Erythroblast (primary cell): Measurements from ENCODE around the gene DTNB.

Experiments used
- DNase-seq, 2 experiments: peaks; one replicate each; lab custom pipeline; 2025; lab: John Stamatoyannopoulos, UW
- GATA1 ChIP-seq: IDR thresholded peaks from 2 replicates; pipeline ENCODE4 v1.6.1; 2011; ENCODE audit warnings: low read depth, mild to moderate bottlenecking, control low read depth, low read length, moderate library complexity
- POLR2A ChIP-seq: IDR thresholded peaks from 2 replicates; pipeline ENCODE4 v1.6.1; 2011; ENCODE audit warnings: mild to moderate bottlenecking, low read length

Gene DTNB

DNA sequence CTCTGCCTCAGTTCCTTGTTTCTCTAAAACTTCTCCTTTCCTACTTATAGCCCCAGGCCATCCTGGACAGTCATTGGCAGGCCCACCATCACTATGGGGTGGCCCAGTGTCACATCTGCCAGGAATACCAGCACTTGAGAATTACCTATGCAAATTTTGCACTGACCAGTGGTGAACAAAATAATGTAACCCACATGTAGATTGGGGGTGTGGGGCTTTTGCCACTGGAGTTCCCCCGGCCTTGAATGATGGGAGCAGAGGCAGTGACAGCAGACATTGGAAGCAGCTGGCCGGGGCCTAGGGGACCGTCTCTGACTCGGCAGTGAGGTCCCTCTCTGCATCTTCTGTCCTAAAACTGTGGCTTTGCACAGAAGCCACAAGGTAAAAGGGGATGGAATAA, 306.7 kb downstream of the DTNB start:
- TF ChIP-seq POLR2A (no peak), GATA1 (no peak)
- no peak for DNase-seq

DNA sequence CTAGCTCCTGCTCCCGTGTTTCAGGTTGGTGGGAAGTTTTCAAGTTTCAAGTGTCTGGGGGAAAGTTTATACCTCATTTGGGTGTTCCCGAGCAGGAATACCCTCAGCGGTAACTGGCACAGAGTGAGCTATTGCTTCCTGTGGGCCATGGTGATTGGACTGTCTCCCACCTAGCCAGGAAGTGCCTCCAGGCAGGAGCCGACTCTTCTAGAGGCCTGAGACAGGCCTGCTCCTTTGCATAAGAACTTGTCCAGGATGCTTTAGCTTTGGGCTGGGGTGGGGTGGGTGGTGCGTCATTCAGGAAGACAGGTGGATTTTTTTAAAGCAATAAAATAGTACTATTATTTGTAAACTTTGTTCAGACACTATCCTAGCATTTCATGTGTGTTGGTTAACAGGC, 308.1 kb downstream of the DTNB start:
- TF ChIP-seq POLR2A, result no peak
- TF ChIP-seq GATA1, result no peak
- DNase-seq, result no peak

DNA sequence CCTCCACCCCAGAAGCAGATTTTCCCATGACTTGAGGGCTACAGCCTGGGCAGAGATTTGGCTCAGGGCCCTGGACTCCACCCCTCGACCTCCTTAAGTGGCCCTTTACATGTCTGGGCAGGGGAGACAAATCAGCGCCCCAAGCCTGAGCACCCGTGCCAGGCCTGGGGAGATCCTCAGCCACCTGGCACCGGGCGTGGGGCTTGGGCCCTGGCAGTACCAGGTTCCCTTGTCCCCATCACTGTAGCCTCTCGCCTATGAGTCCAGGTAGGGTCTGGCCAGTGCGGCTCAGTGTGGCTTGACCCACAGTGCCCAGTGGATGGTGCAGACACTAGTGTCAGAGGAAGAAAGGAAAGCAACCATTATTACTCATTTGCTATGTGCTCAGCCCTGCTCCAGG, 309.6 kb downstream of the DTNB start:
- no peak for TF ChIP-seq POLR2A
- no peak for TF ChIP-seq GATA1
- no peak for DNase-seq

DNA sequence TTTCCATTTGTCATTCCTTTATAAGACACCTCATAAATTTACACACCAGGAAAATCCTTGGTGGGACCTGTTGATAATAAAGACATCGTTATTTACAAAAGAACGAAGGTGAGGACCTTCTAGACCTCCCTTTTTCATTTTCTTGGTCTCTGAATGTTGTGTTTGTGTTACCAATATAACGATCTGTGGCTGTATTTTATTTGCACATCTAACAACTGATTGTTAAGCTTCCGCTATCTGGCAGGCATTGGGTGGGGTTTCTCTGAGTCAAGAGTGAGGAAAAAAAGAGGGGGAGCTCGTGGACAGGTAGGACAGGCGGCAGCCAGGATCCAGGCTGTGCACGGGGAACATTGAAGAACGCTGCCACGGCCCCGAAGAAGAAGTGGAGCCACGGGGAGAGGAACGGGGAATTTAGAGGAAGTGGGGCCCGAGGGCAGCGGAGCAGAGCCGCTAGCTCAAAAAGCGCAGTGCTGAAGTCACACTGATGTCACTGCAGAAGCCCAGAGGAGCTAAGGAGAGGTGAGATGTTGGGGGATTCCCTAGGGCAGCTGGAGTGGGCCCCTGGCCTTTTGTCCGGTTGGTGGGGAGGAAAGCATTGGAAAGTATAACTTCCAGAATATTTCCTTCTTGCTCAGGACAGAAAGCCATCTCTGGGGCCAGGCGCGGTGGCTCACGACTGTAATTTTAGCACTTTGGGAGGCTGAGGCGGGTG, 310.8 kb downstream of the DTNB start:
- no peak for TF ChIP-seq GATA1
- TF ChIP-seq POLR2A, result peak; percentile 63
- DNase-seq, result peak; percentile 45 to 65

- peak; percentile 92 to 96 for DNase-seq
- peak; percentile 93 for TF ChIP-seq POLR2A
- no peak for TF ChIP-seq GATA1
Observed at GRCh38 chr2:25362049-25362433, 311.3 kb downstream of the DTNB start.

DNA sequence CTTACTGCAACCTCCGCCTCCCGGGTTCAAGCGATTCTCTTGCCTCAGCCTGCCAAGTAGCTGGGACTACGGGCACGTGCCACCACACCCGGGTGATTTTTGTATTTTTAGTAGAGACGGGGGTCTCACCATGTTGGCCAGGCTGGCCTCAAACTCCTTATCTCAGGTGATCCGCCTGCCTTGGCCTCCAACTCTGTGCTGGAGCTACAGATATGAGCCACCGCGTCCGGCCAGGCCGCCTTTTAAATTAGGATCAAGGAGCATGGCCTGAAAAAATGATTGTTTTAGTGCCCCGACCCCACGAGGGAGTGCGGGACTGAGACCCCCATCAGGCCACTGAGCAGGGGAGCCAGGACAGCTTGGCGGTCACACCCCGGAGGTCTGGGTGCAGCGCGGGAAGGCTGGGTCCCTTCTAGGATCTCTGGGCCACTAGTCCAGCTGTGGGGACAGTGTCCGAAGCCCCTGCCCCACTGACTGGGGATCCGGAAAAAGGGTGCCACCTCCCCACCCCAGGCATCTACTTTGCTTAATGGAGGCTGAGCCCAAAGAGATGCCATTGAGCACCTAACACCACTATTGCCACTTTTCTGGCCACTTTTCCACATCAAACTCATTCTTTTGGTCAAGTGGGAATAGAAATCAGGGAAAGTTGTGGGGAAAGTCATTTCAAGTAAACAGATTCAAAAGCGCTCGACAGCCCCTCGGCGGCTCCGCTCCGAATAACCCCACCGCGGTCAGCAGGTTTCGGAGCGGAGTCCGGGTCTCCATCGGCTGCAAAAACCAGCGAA, 311.9 kb downstream of the DTNB start:
- DNase-seq, result no peak
- TF ChIP-seq GATA1 (no peak), POLR2A (no peak)

- no peak for TF ChIP-seq GATA1
- TF ChIP-seq POLR2A, result no peak
- DNase-seq, result no peak
Observed at GRCh38 chr2:25358836-25359235, 314.5 kb downstream of the DTNB start.

- no peak for TF ChIP-seq GATA1
- TF ChIP-seq POLR2A, result no peak
- DNase-seq, result no peak
Observed at GRCh38 chr2:25358249-25358815, 315.0 kb downstream of the DTNB start.

- TF ChIP-seq GATA1, result no peak
- TF ChIP-seq POLR2A, result no peak
- no peak for DNase-seq
Observed at GRCh38 chr2:25356088-25356487, 317.3 kb downstream of the DTNB start.

DNA sequence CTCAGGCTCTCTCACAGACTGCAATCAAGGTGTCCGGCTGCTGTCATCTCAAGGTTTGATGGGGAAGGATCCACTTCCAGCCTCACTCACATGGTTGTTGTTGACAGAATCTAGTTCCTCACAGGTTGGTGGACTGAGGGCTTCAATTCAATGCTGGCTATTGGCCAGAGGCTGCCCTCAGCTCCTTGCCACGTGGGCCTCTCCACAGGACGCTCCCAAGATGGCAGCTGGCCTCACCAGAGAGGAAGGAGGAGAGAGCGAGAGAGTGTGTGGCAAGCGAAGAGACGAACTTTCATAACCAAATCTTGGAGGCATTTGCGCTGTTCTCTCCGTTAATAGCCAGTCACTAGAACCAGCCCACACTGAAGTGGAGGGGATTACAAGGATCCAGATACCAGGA, 318.1 kb downstream of the DTNB start:
- DNase-seq, result no peak

GRCh38 chr2:25354116-25354515, 319.3 kb downstream of the DTNB start:
- no peak for TF ChIP-seq GATA1
- no peak for TF ChIP-seq POLR2A
- no peak for DNase-seq

More for the DNA sequence above, 318.1 kb downstream of the DTNB start:
- TF ChIP-seq GATA1 (no peak), POLR2A (no peak)

DNA sequence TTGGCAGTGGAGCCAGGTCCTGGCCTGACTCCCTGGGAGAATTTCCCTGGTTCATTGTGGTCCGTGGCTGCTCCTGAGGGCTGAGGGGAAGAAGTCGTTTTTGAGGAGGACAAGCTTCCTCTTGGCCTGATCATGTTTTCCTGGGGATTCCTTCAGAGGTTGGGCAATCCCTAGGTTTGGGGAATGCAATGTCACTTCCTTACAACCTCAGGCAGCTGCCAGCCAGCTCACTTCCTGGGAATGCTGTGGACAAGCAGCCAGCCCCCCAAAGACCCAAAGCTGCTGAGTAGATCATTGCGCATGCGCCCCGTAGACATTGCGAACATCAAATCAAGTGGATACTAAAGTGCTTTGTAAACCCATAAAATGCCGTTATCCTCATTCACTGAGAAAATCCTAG, 324.0 kb downstream of the DTNB start:
- DNase-seq, result no peak
- no peak for TF ChIP-seq POLR2A
- no peak for TF ChIP-seq GATA1

DNA sequence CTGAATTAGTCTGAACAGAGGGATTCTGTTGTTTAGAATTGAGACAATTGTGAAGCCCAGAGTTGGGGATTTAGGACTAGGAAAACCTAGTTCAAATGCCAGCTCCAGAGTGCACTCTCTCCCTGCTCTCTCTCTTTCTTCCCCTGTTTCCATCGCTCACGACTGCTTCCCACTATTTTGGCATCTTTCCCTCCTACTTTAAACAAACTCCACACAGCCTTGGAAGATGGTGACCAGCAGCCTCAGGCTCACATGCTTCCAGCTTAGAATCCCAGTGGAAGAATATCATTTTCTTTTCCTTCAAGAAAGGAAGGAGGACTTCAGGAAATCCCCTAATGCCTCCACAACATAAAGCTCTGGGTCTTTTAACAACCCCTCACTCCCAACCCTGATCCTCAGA, 325.5 kb downstream of the DTNB start:
- no peak for TF ChIP-seq POLR2A
- TF ChIP-seq GATA1, result no peak
- no peak for DNase-seq

DNA sequence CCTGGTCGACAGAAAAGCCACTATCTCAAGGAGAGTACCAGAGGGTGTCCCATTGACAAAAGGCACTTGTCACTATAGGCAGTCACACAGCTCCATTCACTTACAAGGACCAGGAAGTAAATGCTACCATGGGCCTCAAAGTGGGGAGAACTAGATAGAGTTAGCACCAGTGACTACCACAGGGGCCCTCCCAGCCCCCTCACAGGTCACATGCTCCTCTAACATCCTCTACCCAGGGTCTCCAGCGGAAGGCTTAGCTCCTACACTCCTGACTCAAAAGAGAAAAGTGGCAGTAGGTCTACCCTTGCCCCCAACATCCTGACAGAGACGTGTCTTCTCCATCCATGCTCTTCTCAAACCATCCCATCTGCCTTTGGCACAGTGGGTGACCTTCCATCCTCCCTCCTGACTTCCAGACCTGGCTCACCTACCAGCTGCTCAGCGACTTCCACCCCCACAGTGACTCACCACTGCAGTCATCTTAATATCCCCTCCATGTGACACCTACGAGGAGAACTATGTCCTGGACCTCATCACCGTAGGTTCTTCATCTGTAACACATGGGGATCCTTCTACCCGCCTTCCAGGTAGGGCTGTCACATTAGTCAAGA, 326.1 kb downstream of the DTNB start:
- no peak for TF ChIP-seq POLR2A
- no peak for TF ChIP-seq GATA1
- DNase-seq, result no peak
